Thymus (tissue), 11 donors: ENCODE results near the gene NUDT6. TPM values are rescaled to one million over a fixed set of nuclear protein-coding genes. Genes with fewer than 3 reads are reported as not detected.

Experiments
- DNase-seq, 9 donors: peaks; one replicate each; pipeline ENCODE4 v3.0.0-alpha.2; 2013; ENCODE audit warnings: low spot score in 9 of 9, low read depth in 6 of 9, missing footprints in 1 of 9
- H3K27ac ChIP-seq, 2 donors: one replicate each; pipeline ENCODE4 v1.5.1; 2013; ENCODE audit warnings: control low read depth in 1 of 2, low read depth in 1 of 2, low read length in 1 of 2, mild to moderate bottlenecking in 1 of 2, moderate library complexity in 1 of 2
- H3K27me3 ChIP-seq, 2 donors: one replicate each; pipeline ENCODE4 v1.5.1; 2013; ENCODE audit warnings: low read length in 1 of 2; ENCODE audit not compliant: control insufficient read depth in 2 of 2, insufficient read depth in 1 of 2
- H3K36me3 ChIP-seq, 2 donors: one replicate each; pipeline ENCODE4 v1.5.1; 2013; ENCODE audit warnings: low read length in 1 of 2, mild to moderate bottlenecking in 1 of 2, moderate library complexity in 1 of 2; ENCODE audit not compliant: control insufficient read depth in 2 of 2, insufficient read depth in 2 of 2
- H3K4me1 ChIP-seq, 2 donors: one replicate each; pipeline ENCODE4 v1.5.1; 2013; ENCODE audit warnings: low read length in 2 of 2; ENCODE audit not compliant: control insufficient read depth in 2 of 2, insufficient read depth in 2 of 2
- H3K4me3 ChIP-seq, 2 donors: one replicate each; pipeline ENCODE4 v1.5.1; 2013; ENCODE audit warnings: low read length in 2 of 2, control low read depth in 1 of 2, mild to moderate bottlenecking in 1 of 2
- H3K9me3 ChIP-seq, 2 donors: one replicate each; pipeline ENCODE4 v1.5.1; 2013; ENCODE audit warnings: low read length in 1 of 2, mild to moderate bottlenecking in 1 of 2; ENCODE audit not compliant: control insufficient read depth in 2 of 2, insufficient read depth in 1 of 2
- WGBS: extraction: QIAGEN DNeasy Blood & Tissue Kit; methylation state at CpG from one replicate; pipeline ENCODE4 v1.1.7; 2013; 5-methylcytosine and 5-hydroxymethylcytosine counted together
- polyA plus RNA-seq: library from polyadenylated mRNA; stranded (reverse); fragments of 200-250 nt; gene quantifications from one replicate; pipeline ENCODE4 v1.2.3, GENCODE V29; 2013
- total RNA-seq: library from RNA; stranded (reverse); fragments of 120-200 nt; gene quantifications from one replicate; pipeline ENCODE4 v1.2.4, GENCODE V29; 2013
- donor health status: healthy.

Gene NUDT6
- total and polyA plus RNA-seq, 2 donors: 6.8 to 12.3 TPM

GRCh38 chr4:122922877-122923511, 597 bp upstream of the NUDT6 start:
- no peaks in the 10 kb centered on the region for H3K36me3 ChIP-seq
- peaks cover 3 to 11% of the 10 kb centered on the region in 2 donors for H3K4me1 ChIP-seq
- H3K9me3 ChIP-seq: peaks cover 0 to 7% of the 10 kb centered on the region in 2 donors
- H3K27me3 ChIP-seq: no peaks in the 10 kb centered on the region
- under 1% methylated on average over 34 of the region's 34 CpGs for WGBS
- peak overlapping the region; percentile 70 to 84 for H3K4me3 ChIP-seq
- H3K27ac ChIP-seq: peak overlapping the region; percentile 91
- DNase-seq: peak; percentile 78 to 96 (median 90)

- Histone ChIP-seq H3K27ac (no peak overlapping the region), H3K4me1 (peaks cover 3 to 11% of the 10 kb centered on the region in 2 donors), H3K27me3 (no peaks in the 10 kb centered on the region), H3K36me3 (no peaks in the 10 kb centered on the region), H3K9me3 (peaks cover 0 to 7% of the 10 kb centered on the region in 2 donors), H3K4me3 (peak overlapping the region in 1 of 2 donors; percentile 84)
- 97% methylated on average over 5 of the region's 5 CpGs for WGBS
- no peak for DNase-seq
These were observed 1.1 kb downstream of the NUDT6 start for GRCh38 chr4:122921300-122921699.

- Histone ChIP-seq H3K36me3 (no peaks in the 10 kb centered on the region), H3K4me3 (no peak overlapping the region), H3K9me3 (peaks cover 0 to 7% of the 10 kb centered on the region in 2 donors), H3K27ac (no peak overlapping the region), H3K4me1 (peaks cover 3 to 11% of the 10 kb centered on the region in 2 donors), H3K27me3 (no peaks in the 10 kb centered on the region)
- DNase-seq: no peak
- 92% methylated on average over 5 of the region's 5 CpGs for WGBS
These were observed 1.9 kb downstream of the NUDT6 start for GRCh38 chr4:122920473-122920872.

GRCh38 chr4:122917731-122918130, 4.7 kb downstream of the NUDT6 start:
- H3K36me3 ChIP-seq: peaks cover 0 to 3% of the 10 kb centered on the region in 2 donors
- 97% methylated on average over 5 of the region's 5 CpGs for WGBS
- no peak for DNase-seq
- H3K9me3 ChIP-seq: peaks cover 0 to 7% of the 10 kb centered on the region in 2 donors
- no peak overlapping the region for H3K4me3 ChIP-seq
- H3K27ac ChIP-seq: no peak overlapping the region
- H3K4me1 ChIP-seq: peaks cover 3 to 7% of the 10 kb centered on the region in 2 donors
- H3K27me3 ChIP-seq: no peaks in the 10 kb centered on the region

GRCh38 chr4:122914938-122915337, 7.5 kb downstream of the NUDT6 start:
- no peak overlapping the region for H3K27ac ChIP-seq
- H3K4me3 ChIP-seq: no peak overlapping the region
- no peaks in the 10 kb centered on the region for H3K27me3 ChIP-seq
- H3K36me3 ChIP-seq: peaks cover 0 to 3% of the 10 kb centered on the region in 2 donors
- H3K9me3 ChIP-seq: no peaks in the 10 kb centered on the region
- H3K4me1 ChIP-seq: no peaks in the 10 kb centered on the region
- no peak for DNase-seq
- WGBS: 85% methylated on average over 3 of the region's 3 CpGs

- Histone ChIP-seq H3K36me3 (peaks cover 0 to 3% of the 10 kb centered on the region in 2 donors), H3K4me1 (no peaks in the 10 kb centered on the region), H3K27me3 (no peaks in the 10 kb centered on the region), H3K27ac (no peak overlapping the region), H3K9me3 (no peaks in the 10 kb centered on the region), H3K4me3 (no peak overlapping the region)
- WGBS: 55% methylated on average over 4 of the region's 4 CpGs
- peak in 3 of 9 donors; percentile 32 to 39 (median 35) for DNase-seq
These were observed 8.0 kb downstream of the NUDT6 start for GRCh38 chr4:122914292-122914904.

GRCh38 chr4:122912810-122913575, 9.4 kb downstream of the NUDT6 start:
- Histone ChIP-seq H3K27me3 (no peaks in the 10 kb centered on the region), H3K9me3 (no peaks in the 10 kb centered on the region), H3K27ac (no peak overlapping the region), H3K4me3 (no peak overlapping the region), H3K4me1 (no peaks in the 10 kb centered on the region), H3K36me3 (peaks cover 0 to 3% of the 10 kb centered on the region in 2 donors)
- 94% methylated on average over 1 of the region's 1 CpG for WGBS
- no peak for DNase-seq

- Histone ChIP-seq H3K4me1 (no peaks in the 10 kb centered on the region), H3K27me3 (no peaks in the 10 kb centered on the region), H3K9me3 (no peaks in the 10 kb centered on the region), H3K4me3 (no peak overlapping the region), H3K27ac (no peak overlapping the region), H3K36me3 (peaks cover 0 to 3% of the 10 kb centered on the region in 2 donors)
- 97% methylated on average over 1 of the region's 1 CpG for WGBS
- no peak for DNase-seq
These were observed 10.8 kb downstream of the NUDT6 start for GRCh38 chr4:122911588-122911987.

- Histone ChIP-seq H3K27ac (no peak overlapping the region), H3K9me3 (no peaks in the 10 kb centered on the region), H3K27me3 (no peaks in the 10 kb centered on the region), H3K4me1 (no peaks in the 10 kb centered on the region), H3K36me3 (peaks cover 0 to 3% of the 10 kb centered on the region in 2 donors), H3K4me3 (no peak overlapping the region)
- no peak for DNase-seq
- WGBS: 83% methylated on average over 2 of the region's 2 CpGs
These were observed 12.7 kb downstream of the NUDT6 start for GRCh38 chr4:122909683-122910082.
